Muscle layer of colon (tissue), 2 donors: ENCODE data around the gene PPL.
"Not testable (repeated sequence)": the region's sequence is repeated elsewhere in the genome, so short reads cannot be mapped to it uniquely, and the experiment has no call there.

Experiments
- H3K27ac ChIP-seq: one replicate; pipeline ENCODE4 v1.7.0; 2013; ENCODE audit warnings: low read depth, mild to moderate bottlenecking, low read length, moderate library complexity
- H3K27me3 ChIP-seq, 2 donors: one replicate each; pipeline ENCODE4 v1.7.0; 2013; ENCODE audit warnings: low read length in 2 of 2, mild to moderate bottlenecking in 2 of 2; ENCODE audit not compliant: insufficient read depth in 2 of 2, control insufficient read depth in 1 of 2
- H3K36me3 ChIP-seq: one replicate; pipeline ENCODE4 v1.7.0; 2013; ENCODE audit warnings: mild to moderate bottlenecking, low read length; ENCODE audit not compliant: insufficient read depth
- H3K4me1 ChIP-seq: one replicate; pipeline ENCODE4 v1.7.0; 2013; ENCODE audit warnings: mild to moderate bottlenecking, low read length; ENCODE audit not compliant: insufficient read depth
- H3K4me3 ChIP-seq, 2 donors: one replicate each; pipeline ENCODE4 v1.7.0; 2013; ENCODE audit warnings: low read length in 2 of 2, low read depth in 1 of 2, mild to moderate bottlenecking in 1 of 2, moderate library complexity in 1 of 2
- H3K9ac ChIP-seq: one replicate; pipeline ENCODE4 v1.7.0; 2013; ENCODE audit warnings: low read length
- H3K9me3 ChIP-seq: one replicate; pipeline ENCODE4 v1.7.0; 2013; ENCODE audit warnings: mild to moderate bottlenecking, low read length
- donor health status: abdominal sarcoma.
- donor health status: Adenocarcinoma of cecum.

The PPL gene

DNA sequence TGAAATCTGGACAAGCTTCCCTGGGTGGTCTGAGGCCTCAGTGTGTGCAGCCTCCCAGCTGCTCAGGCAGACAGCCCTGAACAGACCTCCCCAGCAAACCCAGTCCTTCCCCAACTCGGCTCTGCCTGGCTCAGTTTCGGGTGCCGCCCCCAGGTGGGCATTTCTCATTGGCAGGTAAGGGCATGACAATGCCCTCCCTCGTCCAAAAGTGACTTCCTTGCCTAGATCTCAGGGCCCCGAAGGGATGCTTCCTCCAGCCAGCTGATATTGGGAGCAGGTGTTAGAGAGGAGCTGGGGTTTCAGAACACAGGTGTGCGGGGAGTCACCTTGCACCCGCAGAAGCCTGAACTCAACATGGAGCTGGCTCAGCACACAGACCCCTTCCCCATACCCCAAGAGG lies 3.8 kb upstream of the PPL start:
- H3K4me1 ChIP-seq: peaks cover 40% of the 10 kb centered on the region
- H3K27ac ChIP-seq: no peak overlapping the region
- peaks cover 0 to 17% of the 10 kb centered on the region in 2 donors for H3K27me3 ChIP-seq
- no peaks in the 10 kb centered on the region for H3K9me3 ChIP-seq
- H3K9ac ChIP-seq: no peak overlapping the region
- H3K4me3 ChIP-seq: no peak overlapping the region
- H3K36me3 ChIP-seq: no peaks in the 10 kb centered on the region

DNA sequence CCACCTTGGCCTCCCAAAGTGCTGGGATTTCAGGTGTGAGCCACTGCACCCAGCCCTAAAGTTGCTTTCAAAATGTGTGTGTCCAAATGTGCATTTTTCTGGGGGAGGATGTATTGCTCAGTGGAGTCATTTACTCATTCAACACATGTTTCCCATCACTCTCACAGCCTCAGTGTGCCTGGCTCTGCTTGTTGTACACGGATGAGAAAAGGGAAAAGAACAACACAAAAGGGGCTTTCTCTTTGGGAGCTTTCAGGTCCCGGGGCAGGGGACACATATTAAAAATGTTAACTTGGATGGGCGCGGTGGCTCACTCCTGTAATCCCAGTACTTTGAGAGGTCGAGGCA lies 1.7 kb upstream of the PPL start:
- Histone ChIP-seq H3K9ac (no peak overlapping the region), H3K4me1 (peaks cover 21% of the 10 kb centered on the region), H3K27ac (no peak overlapping the region), H3K4me3 (no peak overlapping the region), H3K36me3 (no peaks in the 10 kb centered on the region), H3K27me3 (peaks cover 0 to 25% of the 10 kb centered on the region in 2 donors), H3K9me3 (no peaks in the 10 kb centered on the region)

GRCh38 chr16:4937782-4938682 lies 1.1 kb upstream of the PPL start:
- no peaks in the 10 kb centered on the region for H3K36me3 ChIP-seq
- no peaks in the 10 kb centered on the region for H3K9me3 ChIP-seq
- H3K4me3 ChIP-seq: peak overlapping the region in 1 of 2 donors; percentile 35
- no peak overlapping the region for H3K9ac ChIP-seq
- peaks cover 0 to 25% of the 10 kb centered on the region in 2 donors for H3K27me3 ChIP-seq
- H3K4me1 ChIP-seq: peaks cover 18% of the 10 kb centered on the region
- H3K27ac ChIP-seq: no peak overlapping the region

- peak overlapping the region; percentile 7 to 55 for H3K4me3 ChIP-seq
- H3K36me3 ChIP-seq: no peaks in the 10 kb centered on the region
- H3K27ac ChIP-seq: no peak overlapping the region
- no peak overlapping the region for H3K9ac ChIP-seq
- H3K4me1 ChIP-seq: peaks cover 10% of the 10 kb centered on the region
- peaks cover 0 to 25% of the 10 kb centered on the region in 2 donors for H3K27me3 ChIP-seq
- H3K9me3 ChIP-seq: no peaks in the 10 kb centered on the region
These were observed 562 bp downstream of the PPL start for GRCh38 chr16:4936181-4936990.

DNA sequence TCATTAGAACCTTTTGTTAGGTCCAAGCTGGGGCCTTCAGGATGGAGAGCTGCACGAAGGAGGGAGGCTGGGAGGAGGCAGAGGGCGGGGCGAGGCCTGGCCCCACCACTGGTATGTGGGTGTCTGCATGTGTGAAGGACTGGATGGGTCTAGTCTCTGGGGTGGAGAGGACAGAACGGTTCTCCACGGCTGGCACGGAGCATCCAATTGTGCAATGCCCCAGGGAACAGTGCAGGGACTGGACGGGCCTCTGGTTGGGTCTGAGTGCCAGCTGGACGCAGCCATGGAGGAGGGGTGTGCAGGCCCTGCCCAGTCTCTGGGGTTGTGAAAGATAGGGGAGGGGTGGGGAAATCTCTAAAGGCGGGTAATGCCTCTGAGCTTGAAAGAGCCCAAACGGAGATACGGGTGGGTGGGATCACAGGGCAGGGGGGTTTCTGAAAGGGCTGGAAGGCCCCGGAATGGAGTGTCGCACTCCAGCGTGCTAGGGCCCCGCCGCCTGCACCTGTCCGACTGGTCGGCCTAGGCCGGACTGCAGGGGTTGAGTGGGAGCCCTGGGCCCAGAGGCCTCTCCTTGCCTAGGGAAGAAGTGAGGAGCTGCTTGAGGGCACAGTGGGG lies 1.6 kb downstream of the PPL start:
- Histone ChIP-seq H3K9ac (no peak overlapping the region), H3K9me3 (no peaks in the 10 kb centered on the region), H3K27me3 (peaks cover 0 to 25% of the 10 kb centered on the region in 2 donors), H3K27ac (no peak overlapping the region), H3K36me3 (no peaks in the 10 kb centered on the region), H3K4me3 (peak overlapping the region; percentile 7 to 47), H3K4me1 (peaks cover 10% of the 10 kb centered on the region)

- Histone ChIP-seq H3K36me3 (no peaks in the 10 kb centered on the region), H3K9me3 (no peaks in the 10 kb centered on the region), H3K27me3 (peaks cover 0 to 25% of the 10 kb centered on the region in 2 donors), H3K4me3 (no peak overlapping the region), H3K27ac (no peak overlapping the region), H3K4me1 (peaks cover 10% of the 10 kb centered on the region), H3K9ac (no peak overlapping the region)
These were observed 2.4 kb downstream of the PPL start for GRCh38 chr16:4934591-4934990.

GRCh38 chr16:4933871-4934395 lies 3.0 kb downstream of the PPL start:
- H3K9ac ChIP-seq: no peak overlapping the region
- no peaks in the 10 kb centered on the region for H3K36me3 ChIP-seq

DNA sequence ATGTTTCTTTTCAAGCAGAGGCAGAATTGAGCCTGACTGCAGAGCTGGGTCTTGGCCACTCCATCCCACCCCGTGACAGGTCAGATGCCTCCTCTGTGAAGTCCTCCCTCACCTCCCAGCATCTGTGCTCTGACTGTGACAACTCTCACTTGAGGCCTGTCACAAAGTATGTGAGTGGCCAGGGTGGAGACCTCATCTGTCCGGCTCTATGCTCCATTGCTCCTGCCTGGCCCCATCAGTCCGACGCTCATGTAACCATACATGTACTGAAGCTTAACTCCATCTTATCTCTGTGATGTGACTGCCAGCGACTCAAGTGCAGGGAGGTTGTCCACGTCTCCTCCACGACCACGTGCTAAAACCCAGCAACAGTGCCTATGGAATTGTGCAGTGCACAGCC lies 3.5 kb downstream of the PPL start:
- Histone ChIP-seq H3K9ac (no peak overlapping the region), H3K9me3 (no peaks in the 10 kb centered on the region), H3K4me1 (peaks cover 10% of the 10 kb centered on the region), H3K27ac (no peak overlapping the region), H3K4me3 (no peak overlapping the region), H3K36me3 (no peaks in the 10 kb centered on the region), H3K27me3 (peaks cover 0 to 25% of the 10 kb centered on the region in 2 donors)

More at GRCh38 chr16:4933871-4934395, 3.0 kb downstream of the PPL start:
- Histone ChIP-seq H3K4me3 (no peak overlapping the region), H3K4me1 (peaks cover 10% of the 10 kb centered on the region), H3K27me3 (peaks cover 0 to 25% of the 10 kb centered on the region in 2 donors), H3K9me3 (no peaks in the 10 kb centered on the region), H3K27ac (no peak overlapping the region)

DNA sequence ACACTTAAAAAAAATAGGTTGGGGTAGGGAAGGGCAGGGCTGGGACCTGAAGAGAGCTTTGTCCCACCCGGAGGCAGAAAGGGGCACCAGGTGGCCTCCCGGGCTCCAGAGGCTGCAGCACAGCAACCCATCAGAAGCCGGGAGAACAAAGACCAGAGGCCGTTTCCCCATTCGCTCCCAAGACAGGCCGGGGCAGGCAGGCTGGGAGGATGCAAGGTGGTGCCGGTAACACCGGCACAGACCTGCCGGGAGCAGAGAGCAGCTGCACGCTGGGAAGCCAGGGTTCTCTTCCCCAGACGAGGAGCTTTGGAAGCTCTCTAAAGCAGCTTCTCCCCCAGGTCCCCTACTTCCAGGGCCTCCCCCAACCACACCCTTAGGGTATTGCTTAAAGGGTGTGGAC lies 5.6 kb downstream of the PPL start:
- H3K4me1 ChIP-seq: peaks cover 3% of the 10 kb centered on the region
- peaks cover 0 to 15% of the 10 kb centered on the region in 2 donors for H3K27me3 ChIP-seq
- no peak overlapping the region for H3K9ac ChIP-seq
- peaks cover 7% of the 10 kb centered on the region for H3K9me3 ChIP-seq
- no peak overlapping the region for H3K4me3 ChIP-seq
- no peak overlapping the region for H3K27ac ChIP-seq
- H3K36me3 ChIP-seq: no peaks in the 10 kb centered on the region

GRCh38 chr16:4929619-4930018 lies 7.3 kb downstream of the PPL start:
- not testable (repeated sequence) for H3K9ac ChIP-seq, H3K36me3 ChIP-seq, H3K27me3 ChIP-seq, H3K27ac ChIP-seq, H3K4me1 ChIP-seq, H3K4me3 ChIP-seq, H3K9me3 ChIP-seq

GRCh38 chr16:4928227-4928626 lies 8.7 kb downstream of the PPL start:
- Histone ChIP-seq H3K4me3 (no peak overlapping the region), H3K27me3 (no peaks in the 10 kb centered on the region), H3K9ac (no peak overlapping the region), H3K27ac (no peak overlapping the region), H3K9me3 (peaks cover 7% of the 10 kb centered on the region), H3K4me1 (no peaks in the 10 kb centered on the region), H3K36me3 (no peaks in the 10 kb centered on the region)
